Endodermal cell (in vitro differentiated cells): ENCODE measurements around the gene ABCC10. TPM values are rescaled to one million over a fixed set of nuclear protein-coding genes. Genes with fewer than 3 reads are reported as not detected.
A peak's percentile ranks its signal among the peaks of the same experiment; 100 is the strongest.

ENCODE experiments used
- DNase-seq: peaks from one replicate; pipeline ENCODE4 v3.0.0-alpha.2; 2017
- H3K27ac ChIP-seq: 2 replicates; pipeline ENCODE4 v1.5.1; 2013; ENCODE audit warnings: mild to moderate bottlenecking, low read depth, low read length, moderate library complexity
- H3K27me3 ChIP-seq: 2 replicates; pipeline ENCODE4 v1.6.1; 2013; ENCODE audit warnings: mild to moderate bottlenecking, low read length, moderate library complexity; ENCODE audit not compliant: insufficient read depth, control insufficient read depth, poor library complexity, severe bottlenecking
- H3K36me3 ChIP-seq: 2 replicates; pipeline ENCODE4 v1.7.0; 2013; ENCODE audit warnings: mild to moderate bottlenecking, low read length, moderate library complexity; ENCODE audit not compliant: control insufficient read depth, insufficient read depth
- H3K4me1 ChIP-seq: one replicate; pipeline ENCODE4 v1.7.0; 2013; ENCODE audit warnings: low read length; ENCODE audit not compliant: control insufficient read depth, insufficient read depth
- H3K4me3 ChIP-seq: 2 replicates; pipeline ENCODE4 v1.5.1; 2013; ENCODE audit warnings: mild to moderate bottlenecking, low read length, moderate library complexity
- H3K9ac ChIP-seq: 2 replicates; pipeline ENCODE4 v1.6.1; 2013; ENCODE audit warnings: mild to moderate bottlenecking, low read length, moderate library complexity; ENCODE audit not compliant: poor library complexity, severe bottlenecking; ENCODE audit errors: extremely low read depth
- H3K9me3 ChIP-seq: 2 replicates; pipeline ENCODE4 v1.6.1; 2013; ENCODE audit warnings: mild to moderate bottlenecking, low read length, moderate library complexity; ENCODE audit not compliant: control insufficient read depth
- H3K27ac Mint-ChIP-seq: 2 replicates; pipeline ENCODE4 v1.8.0; 2020; ENCODE audit warnings: mixed read lengths
- H3K27me3 Mint-ChIP-seq: 2 replicates; pipeline ENCODE4 v1.8.0; 2021; ENCODE audit warnings: mild to moderate bottlenecking, mixed read lengths; ENCODE audit not compliant: insufficient read depth
- H3K36me3 Mint-ChIP-seq: 2 replicates; pipeline ENCODE4 v1.8.0; 2020; ENCODE audit warnings: low read depth, mixed read lengths
- H3K4me1 Mint-ChIP-seq: 2 replicates; pipeline ENCODE4 v1.8.0; 2020; ENCODE audit warnings: mixed read lengths
- H3K4me3 Mint-ChIP-seq: 2 replicates; pipeline ENCODE4 v1.8.0; 2020; ENCODE audit warnings: mild to moderate bottlenecking, moderate library complexity, mixed read lengths
- H3K9me3 Mint-ChIP-seq: 2 replicates; pipeline ENCODE4 v1.8.0; 2020; ENCODE audit warnings: mild to moderate bottlenecking, mixed read lengths
- WGBS, 2 experiments: methylation state at CpG; one replicate each; pipeline versions ENCODE4 v1.1.5 to v1.1.7; 2013; ENCODE audit warnings: missing lambda C conversion rate in 2 of 2, mixed read lengths in 1 of 2; ENCODE audit not compliant: insufficient coverage in 1 of 2, insufficient read length in 1 of 2; 5-methylcytosine and 5-hydroxymethylcytosine counted together
- total RNA-seq, 2 donors: library from RNA; stranded (reverse); fragmentation: NEBNext Ultra II Directional in 1 of 2; extraction: Animal tissue kit (Norgen Biotek cat#: 25700) in 1 of 2; gene quantifications; 2 replicates in 1 of 2; 3 replicates in 1 of 2; pipeline ENCODE4 v1.2.1, GENCODE V29; 2021
- TF ChIP-seq, protein P1 (sequence below): fragments of 200-600 bp; sonication (generic); conservative IDR thresholded peaks from 2 replicates; pipeline ENCODE4 v1.5.0; 2021; ENCODE audit warnings: antibody characterized with exemption, mild to moderate bottlenecking

ABCC10 gene
- total RNA-seq, 2 donors from 2014 or later, result 34.1 to 44.8 TPM

DNA sequence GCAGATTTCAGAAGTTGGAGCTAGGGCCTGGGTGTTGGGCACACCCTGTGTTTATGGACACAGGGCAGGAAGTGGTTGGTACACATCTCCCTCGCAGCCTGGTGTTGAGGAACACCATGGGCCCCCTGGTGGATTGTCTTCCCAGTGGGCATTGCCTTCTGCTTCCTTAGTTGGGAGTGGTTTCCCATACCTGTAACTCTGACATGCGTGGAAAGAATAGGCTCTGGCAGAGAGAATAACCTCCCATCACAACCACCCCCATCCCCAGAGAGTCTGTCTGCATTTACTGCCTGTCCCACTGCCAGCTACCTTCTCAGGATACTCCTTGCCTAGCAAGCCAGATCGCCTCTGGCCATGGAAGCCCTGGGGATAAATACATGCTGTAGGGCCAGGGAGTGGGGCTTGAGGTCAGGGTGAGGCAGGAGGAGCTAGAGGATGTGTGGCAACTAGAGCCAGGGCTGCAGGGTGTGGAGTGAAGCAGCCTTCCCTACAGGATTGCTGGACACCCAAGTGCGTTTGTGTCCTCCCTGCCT is 68.1 kb downstream of the ABCC10 start:
- WGBS, 2 experiments, result 95% methylated on average over 4 of the region's 4 CpGs; no CpG with 5 or more reads in 1 of the 2 experiments
- H3K4me3 Mint-ChIP-seq, result no peak overlapping the region
- H3K9me3 ChIP-seq, result no peaks in the 10 kb centered on the region
- no peaks in the 10 kb centered on the region for H3K9me3 Mint-ChIP-seq
- no peaks in the 10 kb centered on the region for H3K4me1 ChIP-seq
- DNase-seq, result peak; percentile 51
- no peaks in the 10 kb centered on the region for H3K27me3 ChIP-seq
- TF ChIP-seq, protein P1, sequence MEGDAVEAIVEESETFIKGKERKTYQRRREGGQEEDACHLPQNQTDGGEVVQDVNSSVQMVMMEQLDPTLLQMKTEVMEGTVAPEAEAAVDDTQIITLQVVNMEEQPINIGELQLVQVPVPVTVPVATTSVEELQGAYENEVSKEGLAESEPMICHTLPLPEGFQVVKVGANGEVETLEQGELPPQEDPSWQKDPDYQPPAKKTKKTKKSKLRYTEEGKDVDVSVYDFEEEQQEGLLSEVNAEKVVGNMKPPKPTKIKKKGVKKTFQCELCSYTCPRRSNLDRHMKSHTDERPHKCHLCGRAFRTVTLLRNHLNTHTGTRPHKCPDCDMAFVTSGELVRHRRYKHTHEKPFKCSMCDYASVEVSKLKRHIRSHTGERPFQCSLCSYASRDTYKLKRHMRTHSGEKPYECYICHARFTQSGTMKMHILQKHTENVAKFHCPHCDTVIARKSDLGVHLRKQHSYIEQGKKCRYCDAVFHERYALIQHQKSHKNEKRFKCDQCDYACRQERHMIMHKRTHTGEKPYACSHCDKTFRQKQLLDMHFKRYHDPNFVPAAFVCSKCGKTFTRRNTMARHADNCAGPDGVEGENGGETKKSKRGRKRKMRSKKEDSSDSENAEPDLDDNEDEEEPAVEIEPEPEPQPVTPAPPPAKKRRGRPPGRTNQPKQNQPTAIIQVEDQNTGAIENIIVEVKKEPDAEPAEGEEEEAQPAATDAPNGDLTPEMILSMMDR, result peak; percentile 44
- H3K27ac ChIP-seq, result no peak overlapping the region
- H3K27ac Mint-ChIP-seq, result peak overlapping the region; percentile 78
- H3K27me3 Mint-ChIP-seq, result no peaks in the 10 kb centered on the region
- H3K36me3 Mint-ChIP-seq, result peaks cover 24% of the 10 kb centered on the region
- peaks cover 32% of the 10 kb centered on the region for H3K36me3 ChIP-seq
- H3K9ac ChIP-seq, result no peak overlapping the region
- no peak overlapping the region for H3K4me3 ChIP-seq
- H3K4me1 Mint-ChIP-seq, result peaks cover 17% of the 10 kb centered on the region

DNA sequence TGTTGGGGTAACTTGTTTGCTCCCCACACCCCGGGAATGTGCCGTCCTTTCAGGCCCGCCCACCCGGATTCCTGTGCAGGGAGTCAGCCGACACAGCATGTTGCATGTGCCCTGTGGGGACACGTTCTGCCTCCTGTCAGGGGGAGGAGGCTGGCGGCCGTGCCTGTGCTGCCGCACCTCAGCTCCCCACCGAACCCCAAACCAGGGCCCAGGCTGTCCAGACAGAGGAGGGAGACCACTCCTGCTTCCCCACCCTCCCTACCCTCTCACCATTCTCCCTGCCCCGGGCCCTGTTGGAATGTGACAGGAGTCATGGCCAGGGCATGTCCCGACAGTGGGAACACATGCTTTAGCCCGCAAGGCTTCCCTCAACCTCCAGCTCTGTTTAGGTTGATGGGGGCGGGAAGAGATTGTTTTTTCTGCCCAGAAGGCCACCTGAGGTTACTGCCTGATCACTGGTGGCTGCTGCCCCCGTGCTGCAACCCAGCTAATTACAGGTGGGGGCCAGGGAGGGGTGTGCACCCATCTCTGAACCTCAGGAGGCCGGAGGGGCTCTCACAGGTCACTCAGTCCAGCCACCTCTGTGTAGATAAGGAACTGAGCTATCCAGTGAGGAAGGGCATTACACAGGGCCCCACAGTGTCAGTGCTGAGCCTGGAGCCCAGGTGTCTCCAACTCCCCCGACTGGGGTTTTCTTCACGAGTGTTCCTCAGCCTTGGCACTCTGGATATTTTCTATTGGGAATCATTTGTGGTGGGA is 69.2 kb downstream of the ABCC10 start:
- Histone ChIP-seq H3K9me3 (no peaks in the 10 kb centered on the region), H3K4me1 (no peaks in the 10 kb centered on the region), H3K27ac (no peak overlapping the region), H3K36me3 (peaks cover 38% of the 10 kb centered on the region), H3K27me3 (no peaks in the 10 kb centered on the region), H3K9ac (no peak overlapping the region), H3K4me3 (no peak overlapping the region)
- WGBS, 2 experiments, result 63 to 69% methylated on average over 6 to 18 of the region's 18 CpGs
- Mint-ChIP-seq H3K4me1 (peaks cover 17% of the 10 kb centered on the region), H3K36me3 (peaks cover 34% of the 10 kb centered on the region), H3K4me3 (no peak overlapping the region), H3K9me3 (no peaks in the 10 kb centered on the region), H3K27ac (peak overlapping the region; percentile 78), H3K27me3 (no peaks in the 10 kb centered on the region)
- TF ChIP-seq, protein P1, result peak; percentile 76
- DNase-seq, result peak; percentile 85

DNA sequence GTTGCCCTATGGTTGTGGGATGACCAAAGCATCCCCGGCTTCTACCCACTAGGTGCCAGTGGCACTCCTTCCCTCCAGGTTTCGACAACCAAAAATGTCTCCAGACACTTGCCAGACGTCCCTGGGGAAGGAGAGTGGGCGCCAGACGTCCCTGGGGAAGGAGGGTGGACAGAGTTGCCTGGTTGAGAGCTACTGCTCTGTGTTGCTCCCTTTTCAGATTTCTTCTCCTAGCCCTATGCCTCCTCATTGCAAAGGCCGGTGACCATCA is 69.7 kb downstream of the ABCC10 start:
- Mint-ChIP-seq H3K27me3 (no peaks in the 10 kb centered on the region), H3K27ac (no peak overlapping the region), H3K36me3 (peaks cover 39% of the 10 kb centered on the region), H3K9me3 (no peaks in the 10 kb centered on the region), H3K4me3 (no peak overlapping the region), H3K4me1 (peaks cover 17% of the 10 kb centered on the region)
- no peaks in the 10 kb centered on the region for H3K27me3 ChIP-seq
- H3K27ac ChIP-seq, result no peak overlapping the region
- no peak for DNase-seq
- peaks cover 38% of the 10 kb centered on the region for H3K36me3 ChIP-seq
- 93 to 100% methylated on average over 3 to 6 of the region's 6 CpGs for WGBS, 2 experiments
- H3K9ac ChIP-seq, result no peak overlapping the region
- H3K4me3 ChIP-seq, result no peak overlapping the region
- TF ChIP-seq, protein P1, result no peak
- H3K4me1 ChIP-seq, result no peaks in the 10 kb centered on the region
- H3K9me3 ChIP-seq, result no peaks in the 10 kb centered on the region
